ENCODE measurements around the gene PPP1R12C.
"Not testable (repeated sequence)": the region's sequence is repeated elsewhere in the genome, so short reads cannot be mapped to it uniquely, and the experiment has no call there.

Gene PPP1R12C

GRCh38 chr19:55157064-55157908, 39.8 kb upstream of the PPP1R12C start, which contains the start of gene TNNI3:
TNNI3 (minus strand) TSS chr19:55157732; CDS start chr19:55157589, 143 bp downstream.
- Histone ChIP-seq H3K27ac (ENCODE audit: low read depth, low read length) (no peak within 1 kb of the TSS), H3K27me3 (ENCODE audit: control insufficient read depth in 5 of 5, insufficient read depth in 4 of 5, low read length in 5 of 5) (peaks cover 33 to 61% (median 52%) of the 10 kb centered on the region in 5 donors), H3K4me1 (ENCODE audit: control insufficient read depth in 5 of 5, insufficient read depth in 5 of 5, low read length in 5 of 5) (peaks cover 0 to 6% (median 0%) of the 10 kb centered on the region in 5 donors), H3K9me3 (ENCODE audit: control insufficient read depth in 5 of 5, low read length in 5 of 5) (no peaks in the 10 kb centered on the region), H3K9ac (ENCODE audit: low read length in 5 of 5) (no peak within 1 kb of the TSS), H3K4me3 (ENCODE audit: low read depth in 1 of 5, low read length in 5 of 5) (no peak within 1 kb of the TSS), H3K36me3 (ENCODE audit: control insufficient read depth in 5 of 5, insufficient read depth in 5 of 5, low read length in 5 of 5) (no peaks in the 10 kb centered on the region)

- Histone ChIP-seq H3K4me3 (ENCODE audit: low read depth in 1 of 5, low read length in 5 of 5) (no peak overlapping the region), H3K27me3 (ENCODE audit: control insufficient read depth in 5 of 5, insufficient read depth in 4 of 5, low read length in 5 of 5) (peaks cover 33 to 52% (median 44%) of the 10 kb centered on the region in 5 donors), H3K9me3 (ENCODE audit: control insufficient read depth in 5 of 5, low read length in 5 of 5) (peaks cover 0 to 5% (median 0%) of the 10 kb centered on the region in 5 donors), H3K36me3 (ENCODE audit: control insufficient read depth in 5 of 5, insufficient read depth in 5 of 5, low read length in 5 of 5) (no peaks in the 10 kb centered on the region), H3K4me1 (ENCODE audit: control insufficient read depth in 5 of 5, insufficient read depth in 5 of 5, low read length in 5 of 5) (peaks cover 0 to 10% (median 0%) of the 10 kb centered on the region in 5 donors), H3K27ac (ENCODE audit: low read depth, low read length) (no peak overlapping the region), H3K9ac (ENCODE audit: low read length in 5 of 5) (no peak overlapping the region)
These were observed 39.0 kb upstream of the PPP1R12C start for GRCh38 chr19:55156202-55157063.

GRCh38 chr19:55155784-55156183, 38.3 kb upstream of the PPP1R12C start:
- not testable (repeated sequence) for H3K4me1 ChIP-seq (ENCODE audit: control insufficient read depth in 5 of 5, insufficient read depth in 5 of 5, low read length in 5 of 5)

GRCh38 chr19:55153652-55154264, 36.3 kb upstream of the PPP1R12C start:
- H3K27ac ChIP-seq (ENCODE audit: low read depth, low read length) = no peak overlapping the region
- peaks cover 29 to 44% (median 36%) of the 10 kb centered on the region in 5 donors for H3K27me3 ChIP-seq (ENCODE audit: control insufficient read depth in 5 of 5, insufficient read depth in 4 of 5, low read length in 5 of 5)
- peaks cover 0 to 10% (median 0%) of the 10 kb centered on the region in 5 donors for H3K4me1 ChIP-seq (ENCODE audit: control insufficient read depth in 5 of 5, insufficient read depth in 5 of 5, low read length in 5 of 5)
- H3K9me3 ChIP-seq (ENCODE audit: control insufficient read depth in 5 of 5, low read length in 5 of 5) = peaks cover 0 to 5% (median 0%) of the 10 kb centered on the region in 5 donors
- H3K4me3 ChIP-seq (ENCODE audit: low read depth in 1 of 5, low read length in 5 of 5) = no peak overlapping the region
- no peaks in the 10 kb centered on the region for H3K36me3 ChIP-seq (ENCODE audit: control insufficient read depth in 5 of 5, insufficient read depth in 5 of 5, low read length in 5 of 5)
- no peak overlapping the region for H3K9ac ChIP-seq (ENCODE audit: low read length in 5 of 5)

More at GRCh38 chr19:55155784-55156183, 38.3 kb upstream of the PPP1R12C start:
- H3K36me3 ChIP-seq (ENCODE audit: control insufficient read depth in 5 of 5, insufficient read depth in 5 of 5, low read length in 5 of 5); H3K9ac ChIP-seq (ENCODE audit: low read length in 5 of 5); H3K27ac ChIP-seq (ENCODE audit: low read depth, low read length); H3K4me3 ChIP-seq (ENCODE audit: low read depth in 1 of 5, low read length in 5 of 5); H3K9me3 ChIP-seq (ENCODE audit: control insufficient read depth in 5 of 5, low read length in 5 of 5): not testable (repeated sequence)
- H3K27me3 ChIP-seq (ENCODE audit: control insufficient read depth in 5 of 5, insufficient read depth in 4 of 5, low read length in 5 of 5) = peaks cover 28 to 46% (median 39%) of the 10 kb centered on the region in 5 donors

- Histone ChIP-seq H3K27me3 (ENCODE audit: control insufficient read depth in 5 of 5, insufficient read depth in 4 of 5, low read length in 5 of 5) (peaks cover 23 to 44% (median 35%) of the 10 kb centered on the region in 5 donors), H3K9ac (ENCODE audit: low read length in 5 of 5) (no peak overlapping the region), H3K27ac (ENCODE audit: low read depth, low read length) (no peak overlapping the region), H3K9me3 (ENCODE audit: control insufficient read depth in 5 of 5, low read length in 5 of 5) (peaks cover 0 to 5% (median 0%) of the 10 kb centered on the region in 5 donors), H3K4me3 (ENCODE audit: low read depth in 1 of 5, low read length in 5 of 5) (no peak overlapping the region), H3K36me3 (ENCODE audit: control insufficient read depth in 5 of 5, insufficient read depth in 5 of 5, low read length in 5 of 5) (no peaks in the 10 kb centered on the region), H3K4me1 (ENCODE audit: control insufficient read depth in 5 of 5, insufficient read depth in 5 of 5, low read length in 5 of 5) (peaks cover 0 to 10% (median 0%) of the 10 kb centered on the region in 5 donors)
These were observed 34.6 kb upstream of the PPP1R12C start for GRCh38 chr19:55152017-55152416.

- Histone ChIP-seq H3K4me3 (ENCODE audit: low read depth in 1 of 5, low read length in 5 of 5) (no peak within 1 kb of the TSS), H3K4me1 (ENCODE audit: control insufficient read depth in 5 of 5, insufficient read depth in 5 of 5, low read length in 5 of 5) (peaks cover 0 to 8% (median 0%) of the 10 kb centered on the region in 5 donors), H3K36me3 (ENCODE audit: control insufficient read depth in 5 of 5, insufficient read depth in 5 of 5, low read length in 5 of 5) (no peaks in the 10 kb centered on the region), H3K27ac (ENCODE audit: low read depth, low read length) (no peak within 1 kb of the TSS), H3K9me3 (ENCODE audit: control insufficient read depth in 5 of 5, low read length in 5 of 5) (peaks cover 0 to 5% (median 0%) of the 10 kb centered on the region in 5 donors), H3K9ac (ENCODE audit: low read length in 5 of 5) (no peak within 1 kb of the TSS), H3K27me3 (ENCODE audit: control insufficient read depth in 5 of 5, insufficient read depth in 4 of 5, low read length in 5 of 5) (peaks cover 20 to 52% (median 44%) of the 10 kb centered on the region in 5 donors)
These were observed 31.9 kb upstream of the PPP1R12C start, which contains the start of gene TNNT1 for GRCh38 chr19:55149078-55150003. TNNT1 (minus strand) TSS chr19:55149206; CDS start chr19:55147157, 2,049 bp downstream.

- no peak overlapping the region for H3K4me3 ChIP-seq (ENCODE audit: low read depth in 1 of 5, low read length in 5 of 5)
- H3K9me3 ChIP-seq (ENCODE audit: control insufficient read depth in 5 of 5, low read length in 5 of 5) = peaks cover 0 to 5% (median 0%) of the 10 kb centered on the region in 5 donors
- H3K27me3 ChIP-seq (ENCODE audit: control insufficient read depth in 5 of 5, insufficient read depth in 4 of 5, low read length in 5 of 5) = peaks cover 29 to 55% (median 49%) of the 10 kb centered on the region in 5 donors
- H3K27ac ChIP-seq (ENCODE audit: low read depth, low read length) = no peak overlapping the region
- H3K9ac ChIP-seq (ENCODE audit: low read length in 5 of 5) = no peak overlapping the region
- H3K4me1 ChIP-seq (ENCODE audit: control insufficient read depth in 5 of 5, insufficient read depth in 5 of 5, low read length in 5 of 5) = peaks cover 0 to 8% (median 0%) of the 10 kb centered on the region in 5 donors
- no peaks in the 10 kb centered on the region for H3K36me3 ChIP-seq (ENCODE audit: control insufficient read depth in 5 of 5, insufficient read depth in 5 of 5, low read length in 5 of 5)
These were observed 30.3 kb upstream of the PPP1R12C start for GRCh38 chr19:55147545-55148251.

- H3K27me3 ChIP-seq (ENCODE audit: control insufficient read depth in 5 of 5, insufficient read depth in 4 of 5, low read length in 5 of 5) = peaks cover 31 to 58% (median 51%) of the 10 kb centered on the region in 5 donors
- no peak overlapping the region for H3K27ac ChIP-seq (ENCODE audit: low read depth, low read length)
- no peak overlapping the region for H3K9ac ChIP-seq (ENCODE audit: low read length in 5 of 5)
- peaks cover 0 to 7% (median 0%) of the 10 kb centered on the region in 5 donors for H3K4me1 ChIP-seq (ENCODE audit: control insufficient read depth in 5 of 5, insufficient read depth in 5 of 5, low read length in 5 of 5)
- H3K36me3 ChIP-seq (ENCODE audit: control insufficient read depth in 5 of 5, insufficient read depth in 5 of 5, low read length in 5 of 5) = no peaks in the 10 kb centered on the region
- H3K4me3 ChIP-seq (ENCODE audit: low read depth in 1 of 5, low read length in 5 of 5) = no peak overlapping the region
- H3K9me3 ChIP-seq (ENCODE audit: control insufficient read depth in 5 of 5, low read length in 5 of 5) = peaks cover 0 to 1% (median 0%) of the 10 kb centered on the region in 5 donors
These were observed 29.4 kb upstream of the PPP1R12C start for GRCh38 chr19:55146705-55147273.
